Measurements from ENCODE around the gene ELFN2. TPM values are rescaled to one million over a fixed set of nuclear protein-coding genes. Genes with fewer than 3 reads are reported as not detected.

Gene ELFN2
- total RNA-seq, 2 donors from 2014 or later, result not detected

- no peak for TF ChIP-seq CTCF (IDR thresholded peaks at IDR 0.05)
- Histone ChIP-seq H3K36me3 (no peaks in the 10 kb centered on the region), H3K27me3 (replicated peaks; ENCODE audit: insufficient read depth) (no peaks in the 10 kb centered on the region), H3K27ac (no peak overlapping the region), H3K4me1 (ENCODE audit: control insufficient read depth in 1 of 2, low read depth in 2 of 2) (no peaks in the 10 kb centered on the region), H3K9me3 (no peaks in the 10 kb centered on the region), H3K4me3 (no peak overlapping the region)
- no peak for ATAC-seq (ENCODE audit: insufficient number of reproducible peaks, low FRiP score, low read depth)
- DNase-seq (ENCODE audit: low spot score), result no peak
These were observed 76.0 kb downstream of the ELFN2 start for GRCh38 chr22:37351232-37351631.

GRCh38 chr22:37349043-37349814 lies 78.0 kb downstream of the ELFN2 start:
- DNase-seq (ENCODE audit: low spot score) (no peak), ATAC-seq (ENCODE audit: insufficient number of reproducible peaks, low FRiP score, low read depth) (no peak)
- no peak overlapping the region for H3K27ac ChIP-seq
- TF ChIP-seq CTCF (IDR thresholded peaks at IDR 0.05), result no peak
- no peak overlapping the region for H3K4me3 ChIP-seq
- no peaks in the 10 kb centered on the region for H3K36me3 ChIP-seq
- no peaks in the 10 kb centered on the region for H3K4me1 ChIP-seq (ENCODE audit: control insufficient read depth in 1 of 2, low read depth in 2 of 2)
- no peaks in the 10 kb centered on the region for H3K9me3 ChIP-seq
- no peaks in the 10 kb centered on the region for H3K27me3 ChIP-seq (replicated peaks; ENCODE audit: insufficient read depth)

- Histone ChIP-seq H3K36me3 (no peaks in the 10 kb centered on the region), H3K27ac (no peak overlapping the region), H3K27me3 (replicated peaks; ENCODE audit: insufficient read depth) (no peaks in the 10 kb centered on the region), H3K9me3 (no peaks in the 10 kb centered on the region), H3K4me3 (no peak overlapping the region), H3K4me1 (ENCODE audit: control insufficient read depth in 1 of 2, low read depth in 2 of 2) (no peaks in the 10 kb centered on the region)
- no peak for TF ChIP-seq CTCF (IDR thresholded peaks at IDR 0.05)
- ATAC-seq (ENCODE audit: insufficient number of reproducible peaks, low FRiP score, low read depth), result no peak
- DNase-seq (ENCODE audit: low spot score), result no peak
These were observed 80.8 kb downstream of the ELFN2 start for GRCh38 chr22:37346505-37346895.

GRCh38 chr22:37345863-37346504 lies 81.3 kb downstream of the ELFN2 start:
- H3K4me3 ChIP-seq, result no peak overlapping the region
- no peaks in the 10 kb centered on the region for H3K9me3 ChIP-seq
- no peaks in the 10 kb centered on the region for H3K27me3 ChIP-seq (replicated peaks; ENCODE audit: insufficient read depth)
- no peak for ATAC-seq (ENCODE audit: insufficient number of reproducible peaks, low FRiP score, low read depth)
- no peaks in the 10 kb centered on the region for H3K4me1 ChIP-seq (ENCODE audit: control insufficient read depth in 1 of 2, low read depth in 2 of 2)
- DNase-seq (ENCODE audit: low spot score), result no peak
- H3K36me3 ChIP-seq, result no peaks in the 10 kb centered on the region
- H3K27ac ChIP-seq, result no peak overlapping the region
- no peak for TF ChIP-seq CTCF (IDR thresholded peaks at IDR 0.05)

GRCh38 chr22:37344735-37345449 lies 82.4 kb downstream of the ELFN2 start:
- no peak overlapping the region for H3K4me3 ChIP-seq
- H3K36me3 ChIP-seq, result no peaks in the 10 kb centered on the region
- ATAC-seq (ENCODE audit: insufficient number of reproducible peaks, low FRiP score, low read depth) (no peak), DNase-seq (ENCODE audit: low spot score) (no peak)
- TF ChIP-seq CTCF (IDR thresholded peaks at IDR 0.05), result no peak
- H3K4me1 ChIP-seq (ENCODE audit: control insufficient read depth in 1 of 2, low read depth in 2 of 2), result no peaks in the 10 kb centered on the region
- no peaks in the 10 kb centered on the region for H3K27me3 ChIP-seq (replicated peaks; ENCODE audit: insufficient read depth)
- H3K9me3 ChIP-seq, result no peaks in the 10 kb centered on the region
- no peak overlapping the region for H3K27ac ChIP-seq

All from thoracic aorta (tissue), 2 donors.